SK-N-SH treated with all-trans-retinoic acid at 6 μM for 48 hours (cell line): ENCODE measurements around the gene HPCAL1.

ENCODE experiments used
- ARNTL ChIP-seq: fragments of 450-650 bp; formaldehyde crosslinking; IDR thresholded peaks from 2 replicates; pipeline ENCODE4 v1.5.0; 2020; ENCODE audit warnings: low read depth, mild to moderate bottlenecking, moderate library complexity, borderline replicate concordance
- BACH2 ChIP-seq: fragments of 250-450 bp; sonication (Bioruptor Pico); IDR thresholded peaks from 2 replicates; pipeline ENCODE4 v1.9.0; 2021; ENCODE audit warnings: mild to moderate bottlenecking, borderline replicate concordance
- CREB5 ChIP-seq: fragments of 250-450 bp; sonication (Bioruptor Pico); IDR thresholded peaks from 2 replicates; pipeline ENCODE4 v1.5.1; 2020; ENCODE audit warnings: low read depth, mild to moderate bottlenecking, moderate library complexity
- ISL1 ChIP-seq: fragments of 250-450 bp; sonication (Bioruptor Pico); IDR thresholded peaks from 2 replicates; pipeline ENCODE4 v2.1.2; 2022; ENCODE audit warnings: mild to moderate bottlenecking, moderate library complexity
- OSR1 ChIP-seq: fragments of 250-450 bp; sonication (Bioruptor Pico); IDR thresholded peaks from 2 replicates; pipeline ENCODE4 v1.8.0; 2022; ENCODE audit warnings: moderate library complexity, mild to moderate bottlenecking, inconsistent platforms
- PATZ1 ChIP-seq: fragments of 250-450 bp; sonication (Bioruptor Pico); IDR thresholded peaks from 2 replicates; pipeline ENCODE4 v1.8.0; 2020; ENCODE audit warnings: mild to moderate bottlenecking, moderate library complexity, borderline replicate concordance
- SNAI2 ChIP-seq: fragments of 250-450 bp; sonication (Bioruptor Pico); IDR thresholded peaks from 2 replicates; pipeline ENCODE4 v1.5.0; 2020; ENCODE audit warnings: mild to moderate bottlenecking, moderate library complexity
- TCF4 ChIP-seq: fragments of 250-450 bp; sonication (Bioruptor Pico); IDR thresholded peaks from 2 replicates; pipeline ENCODE4 v1.8.0; 2021; ENCODE audit warnings: mild to moderate bottlenecking, moderate library complexity, borderline replicate concordance
- TSHZ2 ChIP-seq: fragments of 250-450 bp; sonication (Bioruptor Pico); IDR thresholded peaks from 2 replicates; pipeline ENCODE4 v1.5.0; 2020; ENCODE audit warnings: mild to moderate bottlenecking, moderate library complexity
- ZC3H10 ChIP-seq: fragments of 250-450 bp; sonication (Bioruptor Pico); IDR thresholded peaks from 2 replicates; pipeline ENCODE4 v1.5.1; 2021; ENCODE audit warnings: mild to moderate bottlenecking, moderate library complexity
- ZFP30 ChIP-seq: fragments of 450-650 bp; formaldehyde crosslinking; IDR thresholded peaks from 2 replicates; pipeline ENCODE4 v1.5.0; 2022; ENCODE audit warnings: mild to moderate bottlenecking, moderate library complexity
- ZNF70 ChIP-seq: fragments of 450-650 bp; formaldehyde crosslinking; IDR thresholded peaks from 2 replicates; pipeline ENCODE4 v1.5.0; 2020; ENCODE audit warnings: mild to moderate bottlenecking, moderate library complexity
- ZNF8 ChIP-seq: fragments of 450-650 bp; formaldehyde crosslinking; IDR thresholded peaks from 2 replicates; pipeline ENCODE4 v1.5.0; 2020; ENCODE audit warnings: mild to moderate bottlenecking, moderate library complexity

GRCh38 chr2:10407841-10408648 lies 105.3 kb downstream of the HPCAL1 start:
- TF ChIP-seq CREB5 (CRISPR knock-in tag), result no peak
- TF ChIP-seq PATZ1 (CRISPR knock-in tag), result no peak
- TF ChIP-seq ZNF70, result no peak
- no peak for TF ChIP-seq OSR1 (CRISPR knock-in tag)
- TF ChIP-seq TSHZ2 (CRISPR knock-in tag), result no peak
- no peak for TF ChIP-seq ZC3H10 (CRISPR knock-in tag)
- no peak for TF ChIP-seq ZFP30 (CRISPR knock-in tag)
- no peak for TF ChIP-seq ISL1
- no peak for TF ChIP-seq BACH2 (CRISPR knock-in tag)
- no peak for TF ChIP-seq SNAI2 (CRISPR knock-in tag)
- TF ChIP-seq ARNTL, result no peak
- TF ChIP-seq TCF4 (CRISPR knock-in tag), result no peak
- no peak for TF ChIP-seq ZNF8 (CRISPR knock-in tag)
